ENCODE measurements around the gene VIM. TPM values are rescaled to one million over a fixed set of nuclear protein-coding genes. Genes with fewer than 3 reads are reported as not detected.

Gene VIM
- total RNA-seq, 2 donors from 2014 or later: 293 to 1,683 TPM

DNA sequence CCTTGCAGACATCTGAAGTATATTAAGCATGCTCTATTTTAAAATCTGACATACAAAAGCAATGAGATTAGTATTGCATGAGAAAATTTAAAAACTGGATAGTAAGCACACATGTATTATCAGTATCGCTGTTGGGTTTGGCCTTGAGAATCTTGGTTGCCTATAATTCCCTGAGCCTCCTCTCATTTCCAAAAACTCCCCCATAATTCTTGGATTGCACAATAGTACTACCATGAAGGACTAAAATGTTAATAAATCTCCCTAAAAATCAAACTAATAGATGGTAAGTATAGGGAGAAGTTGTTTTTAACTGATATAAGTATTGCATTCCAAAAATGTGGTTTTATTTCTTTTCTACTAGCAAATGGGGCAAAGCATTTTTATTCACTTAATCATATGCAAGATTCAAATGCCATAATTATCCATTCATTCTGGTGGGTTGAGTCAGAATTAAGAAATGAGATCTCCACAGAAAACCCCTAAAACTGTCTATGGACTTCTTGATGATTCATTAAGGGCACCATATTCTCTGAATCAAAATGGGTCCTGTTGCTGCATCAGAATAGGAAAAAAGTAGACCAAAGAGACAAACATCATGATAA is 10.3 kb upstream of the VIM start:
- Histone ChIP-seq H3K9me3 (no peaks in the 10 kb centered on the region), H3K27ac (no peak overlapping the region), H3K4me1 (replicated peaks) (no peaks in the 10 kb centered on the region), H3K36me3 (no peaks in the 10 kb centered on the region), H3K27me3 (replicated peaks; ENCODE audit: insufficient read depth) (no peaks in the 10 kb centered on the region), H3K4me3 (no peak overlapping the region)
- 98% methylated on average over 1 of the region's 1 CpG for WGBS
- no peak for DNase-seq (ENCODE audit: low spot score)
- intact Hi-C loops (cut with DNase I): no loop called here
- TF ChIP-seq, protein P1, sequence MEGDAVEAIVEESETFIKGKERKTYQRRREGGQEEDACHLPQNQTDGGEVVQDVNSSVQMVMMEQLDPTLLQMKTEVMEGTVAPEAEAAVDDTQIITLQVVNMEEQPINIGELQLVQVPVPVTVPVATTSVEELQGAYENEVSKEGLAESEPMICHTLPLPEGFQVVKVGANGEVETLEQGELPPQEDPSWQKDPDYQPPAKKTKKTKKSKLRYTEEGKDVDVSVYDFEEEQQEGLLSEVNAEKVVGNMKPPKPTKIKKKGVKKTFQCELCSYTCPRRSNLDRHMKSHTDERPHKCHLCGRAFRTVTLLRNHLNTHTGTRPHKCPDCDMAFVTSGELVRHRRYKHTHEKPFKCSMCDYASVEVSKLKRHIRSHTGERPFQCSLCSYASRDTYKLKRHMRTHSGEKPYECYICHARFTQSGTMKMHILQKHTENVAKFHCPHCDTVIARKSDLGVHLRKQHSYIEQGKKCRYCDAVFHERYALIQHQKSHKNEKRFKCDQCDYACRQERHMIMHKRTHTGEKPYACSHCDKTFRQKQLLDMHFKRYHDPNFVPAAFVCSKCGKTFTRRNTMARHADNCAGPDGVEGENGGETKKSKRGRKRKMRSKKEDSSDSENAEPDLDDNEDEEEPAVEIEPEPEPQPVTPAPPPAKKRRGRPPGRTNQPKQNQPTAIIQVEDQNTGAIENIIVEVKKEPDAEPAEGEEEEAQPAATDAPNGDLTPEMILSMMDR (IDR thresholded peaks at IDR 0.05): no peak
- no peak for TF ChIP-seq POLR2AphosphoS5 (IDR thresholded peaks at IDR 0.05)

DNA sequence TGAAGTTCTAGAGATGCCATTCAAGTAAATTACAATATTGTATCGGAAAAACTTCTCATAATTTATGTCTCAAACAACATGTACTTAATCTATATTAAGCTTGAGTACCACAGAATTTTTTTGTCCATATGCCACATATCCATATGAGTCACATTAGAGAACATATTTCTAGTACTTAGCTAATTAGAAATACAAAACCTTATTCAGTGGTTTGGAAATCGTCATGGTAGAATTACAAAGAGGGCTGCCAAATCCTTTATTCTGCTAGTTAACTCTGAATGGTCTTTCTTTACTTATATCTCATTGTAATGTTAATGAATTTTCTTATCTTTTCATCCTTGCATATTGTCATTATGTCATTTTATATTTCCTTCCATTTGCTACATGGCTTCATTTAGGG is 9.0 kb upstream of the VIM start:
- H3K36me3 ChIP-seq: no peaks in the 10 kb centered on the region
- WGBS: 81% methylated on average over 2 of the region's 2 CpGs
- DNase-seq (ENCODE audit: low spot score): no peak
- no peaks in the 10 kb centered on the region for H3K27me3 ChIP-seq (replicated peaks; ENCODE audit: insufficient read depth)
- no peak for TF ChIP-seq POLR2AphosphoS5 (IDR thresholded peaks at IDR 0.05)
- TF ChIP-seq, protein P1 (IDR thresholded peaks at IDR 0.05): no peak
- no peak for TF ChIP-seq POLR2A (IDR thresholded peaks at IDR 0.05)
- H3K9me3 ChIP-seq: no peaks in the 10 kb centered on the region
- no peak overlapping the region for H3K27ac ChIP-seq
- no peaks in the 10 kb centered on the region for H3K4me1 ChIP-seq (replicated peaks)
- H3K4me3 ChIP-seq: no peak overlapping the region
- intact Hi-C loops (cut with DNase I): no loop called here

DNA sequence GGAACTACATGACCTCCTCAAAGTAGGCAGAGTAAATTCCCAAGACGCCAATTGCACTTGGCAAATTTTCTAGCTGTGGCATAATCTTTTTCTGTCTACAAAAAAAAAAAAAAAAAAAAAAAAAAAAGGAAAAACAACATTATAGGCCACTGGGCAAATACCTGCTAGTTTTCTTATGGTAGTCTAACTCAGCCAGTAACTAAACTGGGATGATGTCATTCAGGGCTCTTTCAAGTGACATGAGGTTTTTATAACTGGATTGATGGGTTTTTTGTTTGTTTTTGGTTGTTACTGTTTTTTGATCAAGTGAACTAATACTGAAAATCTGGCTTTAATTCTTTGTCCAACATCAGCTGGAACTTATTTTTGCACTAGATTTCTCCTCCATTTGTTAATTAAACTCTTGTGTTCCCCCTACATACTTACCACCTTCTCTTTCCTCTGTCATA is 7.4 kb upstream of the VIM start:
- DNase-seq (ENCODE audit: low spot score): no peak
- H3K27ac ChIP-seq: no peak overlapping the region
- intact Hi-C loops (cut with DNase I): no loop called here

DNA sequence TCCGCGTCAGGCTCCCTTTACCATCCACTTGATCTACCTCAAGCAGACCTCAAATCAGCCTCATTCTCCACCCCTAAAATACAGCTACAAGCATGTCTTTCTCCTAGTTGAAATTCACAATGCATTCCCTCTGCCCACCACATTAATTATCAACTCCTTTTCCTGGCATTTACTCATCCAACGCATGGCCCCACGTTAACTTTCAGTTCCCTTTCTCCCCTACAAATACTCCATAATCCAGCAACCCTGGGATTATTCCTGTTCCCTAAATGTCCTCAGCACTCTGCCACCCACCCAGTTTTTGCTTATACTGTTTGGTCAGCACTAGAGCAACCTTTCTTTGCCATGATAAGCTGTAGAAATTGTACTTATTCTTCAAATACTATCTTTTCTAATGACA is 5.7 kb upstream of the VIM start:
- intact Hi-C loops (cut with DNase I): no loop called here
- TF ChIP-seq POLR2AphosphoS5 (IDR thresholded peaks at IDR 0.05): no peak
- TF ChIP-seq, protein P1 (IDR thresholded peaks at IDR 0.05): no peak
- no peak for TF ChIP-seq POLR2A (IDR thresholded peaks at IDR 0.05)
- no peak for DNase-seq (ENCODE audit: low spot score)

More for the DNA sequence above, 7.4 kb upstream of the VIM start:
- no peaks in the 10 kb centered on the region for H3K4me1 ChIP-seq (replicated peaks)
- H3K36me3 ChIP-seq: no peaks in the 10 kb centered on the region
- no peak overlapping the region for H3K4me3 ChIP-seq
- TF ChIP-seq POLR2AphosphoS5 (IDR thresholded peaks at IDR 0.05) (no peak), POLR2A (IDR thresholded peaks at IDR 0.05) (no peak)
- no peaks in the 10 kb centered on the region for H3K27me3 ChIP-seq (replicated peaks; ENCODE audit: insufficient read depth)
- H3K9me3 ChIP-seq: no peaks in the 10 kb centered on the region
- WGBS: 47% methylated on average over 1 of the region's 1 CpG

DNA sequence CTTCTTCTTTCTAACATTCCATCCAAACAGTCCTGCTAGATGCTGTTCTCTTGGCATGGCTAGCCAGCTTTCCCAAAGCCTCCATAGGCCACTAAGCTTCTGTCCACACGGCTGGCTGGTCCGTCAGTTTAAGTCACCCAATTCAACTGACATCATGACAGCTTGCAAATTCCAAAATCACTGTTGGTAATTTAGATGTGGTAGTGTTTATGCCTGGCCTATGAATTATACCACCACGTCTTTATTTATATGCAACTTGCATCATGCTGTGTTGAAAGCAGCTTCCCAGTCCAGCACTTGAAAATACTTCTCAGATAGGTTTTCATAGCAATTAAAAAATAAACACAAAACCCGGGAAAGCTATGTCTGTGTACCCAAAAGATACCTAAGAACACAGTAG is 2.2 kb upstream of the VIM start:
- no peaks in the 10 kb centered on the region for H3K9me3 ChIP-seq
- intact Hi-C loops (cut with DNase I): no loop called here
- TF ChIP-seq POLR2A (IDR thresholded peaks at IDR 0.05): no peak
- TF ChIP-seq, protein P1 (IDR thresholded peaks at IDR 0.05): no peak
- no peak for TF ChIP-seq POLR2AphosphoS5 (IDR thresholded peaks at IDR 0.05)
- no peak overlapping the region for H3K4me3 ChIP-seq
- H3K36me3 ChIP-seq: no peaks in the 10 kb centered on the region
- DNase-seq (ENCODE audit: low spot score): no peak
- no peak overlapping the region for H3K27ac ChIP-seq
- no peaks in the 10 kb centered on the region for H3K27me3 ChIP-seq (replicated peaks; ENCODE audit: insufficient read depth)
- 89% methylated on average over 4 of the region's 4 CpGs for WGBS
- no peaks in the 10 kb centered on the region for H3K4me1 ChIP-seq (replicated peaks)

More for the DNA sequence above, 5.7 kb upstream of the VIM start:
- Histone ChIP-seq H3K9me3 (no peaks in the 10 kb centered on the region), H3K27me3 (replicated peaks; ENCODE audit: insufficient read depth) (no peaks in the 10 kb centered on the region), H3K4me1 (replicated peaks) (no peaks in the 10 kb centered on the region), H3K27ac (no peak overlapping the region), H3K4me3 (no peak overlapping the region), H3K36me3 (no peaks in the 10 kb centered on the region)
- 74% methylated on average over 4 of the region's 4 CpGs for WGBS
